IMR-90 (cell line): Measurements from ENCODE around the gene OR3A2. TPM values are rescaled to one million over a fixed set of nuclear protein-coding genes. Genes with fewer than 3 reads are reported as not detected.
A peak's percentile ranks its signal among the peaks of the same experiment; 100 is the strongest.

ENCODE experiments used
- ATAC-seq: fragments of 200-7000 bp; cut with Tn5 transposase; 2 replicates; pipeline ENCODE4 v1.9.1; 2020; ENCODE audit warnings: low read depth, mild to moderate bottlenecking, moderate library complexity
- BruUV-seq: library from RNA; stranded (reverse); fragments of 400-500 nt; replicated peaks from 2 replicates; lab custom pipeline; 2021; lab: Mats Ljungman, UMichigan
- CTCF ChIA-PET: fragments of 300-600 bp; formaldehyde crosslinking; extraction: SDS; loops from one replicate; lab custom pipeline; 2021; ENCODE audit warnings: antibody characterized with exemption; lab: Yijun Ruan, JAX
- POLR2A ChIA-PET: fragments of 300-600 bp; sonication (Branson Sonifier 250); formaldehyde crosslinking; loops from one replicate; lab custom pipeline; 2022; ENCODE audit warnings: antibody characterized with exemption; ENCODE audit not compliant: unreplicated experiment; lab: Charles Lee
- DNase-seq: peaks from one replicate; pipeline ENCODE4 v3.0.0; 2013
- H2AFZ ChIP-seq: replicated peaks from 2 replicates; pipeline ENCODE3; 2013; ENCODE audit warnings: low read length, mild to moderate bottlenecking; ENCODE audit not compliant: poor library complexity
- H2AK5ac ChIP-seq: 2 replicates; pipeline ENCODE4 v1.6.1; 2013; ENCODE audit warnings: low read depth, low read length, inconsistent platforms
- H2AK9ac ChIP-seq: replicated peaks from 2 replicates; pipeline ENCODE3; 2013; ENCODE audit warnings: mild to moderate bottlenecking, low read depth, low read length, moderate library complexity; ENCODE audit not compliant: poor library complexity
- H2BK120ac ChIP-seq: 2 replicates; pipeline ENCODE4 v1.6.1; 2013; ENCODE audit warnings: low read depth, low read length, inconsistent platforms
- H2BK15ac ChIP-seq: 3 replicates; pipeline ENCODE4 v1.6.1; 2013; ENCODE audit warnings: low read depth, low read length, inconsistent platforms
- H2BK20ac ChIP-seq: 2 replicates; pipeline ENCODE4 v1.6.1; 2013; ENCODE audit warnings: low read depth, mild to moderate bottlenecking, inconsistent platforms, low read length, moderate library complexity
- H2BK5ac ChIP-seq: 2 replicates; pipeline ENCODE4 v1.6.1; 2013; ENCODE audit warnings: mild to moderate bottlenecking, low read depth, low read length, inconsistent platforms; ENCODE audit not compliant: poor library complexity, severe bottlenecking
- H3K14ac ChIP-seq: replicated peaks from 2 replicates; pipeline ENCODE4 v1.6.1; 2013; ENCODE audit warnings: low read depth, low read length, inconsistent platforms
- H3K18ac ChIP-seq: 2 replicates; pipeline ENCODE4 v1.6.1; 2013; ENCODE audit warnings: low read depth, low read length, control low read depth
- H3K23ac ChIP-seq: 2 replicates; pipeline ENCODE4 v1.6.1; 2013; ENCODE audit warnings: low read depth, low read length, inconsistent platforms
- H3K27ac ChIP-seq: 2 replicates; pipeline ENCODE4 v1.5.1; 2013; ENCODE audit warnings: mild to moderate bottlenecking, control low read depth, low read length; ENCODE audit not compliant: insufficient read depth
- H3K27me3 ChIP-seq: 2 replicates; pipeline ENCODE4 v1.6.1; 2013; ENCODE audit warnings: low read length; ENCODE audit not compliant: control insufficient read depth, insufficient read depth
- H3K36me3 ChIP-seq: 2 replicates; pipeline ENCODE4 v1.6.1; 2013; ENCODE audit warnings: low read length, mixed read lengths; ENCODE audit not compliant: control insufficient read depth, insufficient read depth
- H3K4ac ChIP-seq: 2 replicates; pipeline ENCODE4 v1.6.1; 2013; ENCODE audit warnings: low read depth, low read length, inconsistent platforms
- H3K4me1 ChIP-seq: 2 replicates; pipeline ENCODE4 v1.6.1; 2013; ENCODE audit warnings: low read length, mixed read lengths; ENCODE audit not compliant: control insufficient read depth, insufficient read depth
- H3K4me2 ChIP-seq: 2 replicates; pipeline ENCODE4 v1.6.1; 2013; ENCODE audit warnings: low read depth, mild to moderate bottlenecking, control low read depth, low read length, moderate library complexity
- H3K4me3 ChIP-seq: 2 replicates; pipeline ENCODE4 v1.5.1; 2013; ENCODE audit warnings: low read depth, mild to moderate bottlenecking, control low read depth, low read length, moderate library complexity; ENCODE audit not compliant: insufficient read depth
- H3K56ac ChIP-seq: 2 replicates; pipeline ENCODE4 v1.6.1; 2013; ENCODE audit warnings: low read length, inconsistent platforms; ENCODE audit not compliant: insufficient read depth; ENCODE audit errors: extremely low read depth
- H3K79me1 ChIP-seq, 2 experiments: 2 replicates each; pipeline ENCODE4 v1.6.1; 2013; ENCODE audit warnings: low read length in 2 of 2, inconsistent platforms in 1 of 2, low read depth in 1 of 2
- H3K9ac ChIP-seq: 2 replicates; pipeline ENCODE4 v1.6.1; 2013; ENCODE audit warnings: low read depth, low read length, control low read depth
- H3K9me1 ChIP-seq: 2 replicates; pipeline ENCODE4 v1.6.1; 2013; ENCODE audit warnings: low read length, inconsistent platforms; ENCODE audit not compliant: insufficient read depth
- H3K9me3 ChIP-seq: 2 replicates; pipeline ENCODE4 v1.6.1; 2013; ENCODE audit warnings: low read length; ENCODE audit not compliant: control insufficient read depth, insufficient read depth
- H4K20me1 ChIP-seq: 2 replicates; pipeline ENCODE4 v1.6.1; 2013; ENCODE audit warnings: low read length, inconsistent platforms; ENCODE audit not compliant: insufficient read depth
- H4K5ac ChIP-seq: 2 replicates; pipeline ENCODE4 v1.6.1; 2013; ENCODE audit warnings: mild to moderate bottlenecking, low read depth, low read length, control low read depth
- H4K8ac ChIP-seq, 2 experiments: 2 replicates each; pipeline ENCODE4 v1.6.1; 2013; ENCODE audit warnings: low read depth in 2 of 2, low read length in 2 of 2, control low read depth in 1 of 2, inconsistent platforms in 1 of 2
- H4K91ac ChIP-seq: 2 replicates; pipeline ENCODE4 v1.6.1; 2013; ENCODE audit warnings: low read depth, low read length, inconsistent platforms; ENCODE audit not compliant: insufficient read depth
- CEBPB ChIP-seq: IDR thresholded peaks from 2 replicates; pipeline ENCODE4 v1.6.1; 2012; ENCODE audit warnings: low read depth, low read length, improper control_type of control experiment
- POLR2A ChIP-seq: IDR thresholded peaks from 2 replicates; pipeline ENCODE4 v1.6.1; 2012; ENCODE audit warnings: mild to moderate bottlenecking, low read depth, low read length
- WGBS, 2 experiments: methylation state at CpG; one replicate each; pipeline versions ENCODE4 v1.1.5 to v1.1.7; 2013; ENCODE audit warnings: missing lambda C conversion rate in 2 of 2; ENCODE audit not compliant: insufficient read length in 1 of 2; ENCODE audit errors: extremely low coverage in 2 of 2; 5-methylcytosine and 5-hydroxymethylcytosine counted together
- dilution Hi-C: fragments of 300-500 bp; cut with HindIII; formaldehyde crosslinking; loops from one replicate; pipeline ENCODE4 v1.14.3; 2018; ENCODE audit warnings: low sequenced_read_pairs; ENCODE audit not compliant: unreplicated experiment
- in situ Hi-C: fragments of 300-500 bp; cut with MboI; formaldehyde crosslinking; loops from 3 replicates; pipeline ENCODE4 v1.14.3; 2019; ENCODE audit warnings: low sequenced_read_pairs, inconsistent platforms, mixed read lengths
- intact Hi-C: fragments of 100-400 bp; cut with micrococcal nuclease; formaldehyde crosslinking; loops from 2 replicates; pipeline ENCODE4 v1.10.0; 2022
- polyA plus RNA-seq, 3 experiments: library from polyadenylated mRNA; depleted of rRNA; stranded (reverse); fragments of >200 nt; gene quantifications; 2 replicates each; pipeline ENCODE4 v1.2.3, GENCODE V29; 2012; ENCODE audit warnings: low replicate concordance in 1 of 3
- total RNA-seq: library from RNA; depleted of rRNA; stranded (reverse); fragments of >200 nt; gene quantifications from 2 replicates; pipeline ENCODE4 v1.2.3, GENCODE V29; 2012

OR3A2 gene
- total and polyA plus RNA-seq, 2 of the 4 experiments (the other 2 are of a cell fraction): not detected

DNA sequence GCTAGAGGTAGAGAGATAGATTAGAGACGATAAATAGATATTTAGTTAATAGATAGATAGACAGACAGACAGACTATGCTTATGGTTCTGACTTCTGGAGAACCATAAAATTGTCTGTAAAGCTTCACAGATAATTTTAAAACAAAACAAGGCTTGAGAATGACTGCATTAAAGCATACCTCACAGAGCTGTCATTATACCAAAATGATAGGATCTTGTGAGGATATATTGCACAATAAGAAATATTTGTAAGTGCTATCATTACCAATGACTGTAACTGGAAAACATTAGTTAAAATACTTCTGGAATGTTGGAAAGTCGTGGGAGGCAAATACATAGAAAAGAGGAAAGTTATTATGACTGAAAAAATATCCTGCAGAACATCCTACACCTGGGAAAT, 15.7 kb upstream of the OR3A2 start:
- no peak for DNase-seq
- intact Hi-C loops: no loop called here
- no CpG with 5 or more reads among the region's 2 CpGs for WGBS, 2 experiments
- H2BK15ac ChIP-seq: no peak overlapping the region
- no peak overlapping the region for H3K4me3 ChIP-seq
- H3K36me3 ChIP-seq: no peaks in the 10 kb centered on the region
- H3K23ac ChIP-seq: no peak overlapping the region
- H3K79me1 ChIP-seq: no peaks in the 10 kb centered on the region
- H2BK20ac ChIP-seq: no peak overlapping the region
- no peak overlapping the region for H3K4me2 ChIP-seq
- no peak overlapping the region for H2BK5ac ChIP-seq
- H4K91ac ChIP-seq: no peak overlapping the region
- BruUV-seq: no TSS peak
- H3K18ac ChIP-seq: no peak overlapping the region
- CTCF ChIA-PET: no interaction called here
- dilution Hi-C loops: no loop called here
- no peak overlapping the region for H4K8ac ChIP-seq
- H2AFZ ChIP-seq: no peak overlapping the region
- H2BK120ac ChIP-seq: no peak overlapping the region
- H2AK9ac ChIP-seq: no peak overlapping the region
- POLR2A ChIA-PET: no interaction called here
- H3K27ac ChIP-seq: no peak overlapping the region
- H3K9ac ChIP-seq: no peak overlapping the region
- H4K5ac ChIP-seq: no peak overlapping the region
- in situ Hi-C loops: no loop called here
- no peaks in the 10 kb centered on the region for H3K4me1 ChIP-seq
- no peaks in the 10 kb centered on the region for H3K27me3 ChIP-seq
- no peak overlapping the region for H3K4ac ChIP-seq
- peaks cover 5% of the 10 kb centered on the region; the same call in 1 of the 2 replicates for H3K9me3 ChIP-seq
- ATAC-seq: no peak
- H3K9me1 ChIP-seq: no peaks in the 10 kb centered on the region
- no peak overlapping the region for H3K14ac ChIP-seq
- H4K20me1 ChIP-seq: no peaks in the 10 kb centered on the region
- no peak overlapping the region for H2AK5ac ChIP-seq
- TF ChIP-seq POLR2A (no peak), CEBPB (peak; percentile 26; the same call in 1 of the 2 replicates)
- no peak overlapping the region for H3K56ac ChIP-seq
